Eye (tissue), 1 donor: ENCODE measurements around the gene ATP2C2.
A peak's percentile ranks its signal among the peaks of the same experiment; 100 is the strongest.

Source experiments
- DNase-seq: peaks from one replicate; pipeline ENCODE4 v3.0.0-alpha.2; 2015

ATP2C2 gene

GRCh38 chr16:84479716-84480450 is 111.5 kb downstream of the ATP2C2 start:
- DNase-seq = no peak

DNA sequence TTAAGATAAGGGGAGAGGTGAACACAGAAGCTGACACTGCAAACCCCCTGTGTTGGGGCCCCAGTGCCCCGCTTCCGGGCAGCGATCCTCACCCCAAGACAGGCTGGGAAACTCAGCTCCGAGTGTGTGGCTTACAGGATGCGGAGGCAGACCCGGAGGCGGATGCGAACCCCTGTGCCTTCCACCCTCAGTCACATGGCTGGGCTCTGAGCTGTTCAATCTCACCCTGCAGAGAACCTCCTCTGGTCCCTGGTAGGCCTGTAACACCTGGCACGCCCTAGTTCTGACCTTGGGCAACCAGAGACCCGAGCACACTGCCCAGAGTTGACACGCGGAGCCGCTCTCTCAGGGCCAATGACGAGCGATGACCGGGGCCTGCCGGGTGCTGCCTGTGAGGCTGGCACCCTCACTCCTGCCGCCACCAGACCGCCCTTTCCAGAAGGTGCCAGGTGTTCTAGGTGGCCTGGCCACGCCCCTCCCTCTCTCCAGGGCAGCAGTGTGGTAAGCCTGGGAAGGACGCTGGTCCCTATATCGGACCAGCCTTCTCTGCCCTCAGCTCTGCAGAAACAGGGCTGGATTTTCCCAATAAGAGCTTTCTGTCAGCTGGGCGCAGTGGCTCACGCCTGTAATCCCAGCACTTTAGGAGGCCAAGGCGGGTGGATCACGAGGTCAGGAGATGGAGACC is 112.9 kb downstream of the ATP2C2 start:
- DNase-seq = no peak

- DNase-seq = no peak
These were observed 113.9 kb downstream of the ATP2C2 start for GRCh38 chr16:84482001-84482891.

GRCh38 chr16:84482951-84483881 is 114.9 kb downstream of the ATP2C2 start:
- DNase-seq = no peak

DNA sequence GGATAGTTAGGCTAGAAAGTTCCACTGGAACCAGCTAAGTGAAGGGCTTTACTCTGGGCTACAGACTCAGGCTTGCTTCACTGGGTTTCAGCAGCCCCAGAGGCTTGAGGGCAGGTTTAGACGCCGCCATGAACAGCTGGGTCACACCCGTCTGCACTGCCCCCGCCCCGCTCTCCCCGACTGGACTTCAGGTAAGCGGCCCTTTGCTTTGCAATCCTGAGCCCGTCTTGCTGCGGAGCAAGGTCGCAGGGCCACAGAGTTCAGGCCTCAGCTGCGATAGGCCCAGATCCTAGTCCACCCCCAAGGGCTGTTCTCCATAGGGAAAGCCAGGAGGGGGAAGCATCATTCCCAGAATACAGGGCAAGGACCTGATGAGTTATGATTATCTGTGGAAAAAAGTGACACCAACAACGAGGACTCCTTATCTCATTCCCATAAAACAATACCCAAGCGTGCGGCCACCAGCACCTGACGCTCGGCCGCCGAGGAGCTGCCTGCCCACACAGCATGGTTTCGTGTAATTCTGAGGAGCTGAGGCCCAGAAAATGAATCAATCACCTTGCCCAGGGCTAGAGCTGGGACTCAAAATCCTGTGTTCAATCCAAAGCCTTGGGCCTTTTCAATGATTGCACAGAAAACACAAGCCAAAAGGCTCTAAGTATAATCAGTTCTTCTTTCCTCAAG is 115.7 kb downstream of the ATP2C2 start:
- no peak for DNase-seq

- DNase-seq = peak; percentile 86
These were observed 116.4 kb downstream of the ATP2C2 start for GRCh38 chr16:84484579-84485254.

- DNase-seq = no peak
These were observed 117.1 kb downstream of the ATP2C2 start for GRCh38 chr16:84485255-84486010.

DNA sequence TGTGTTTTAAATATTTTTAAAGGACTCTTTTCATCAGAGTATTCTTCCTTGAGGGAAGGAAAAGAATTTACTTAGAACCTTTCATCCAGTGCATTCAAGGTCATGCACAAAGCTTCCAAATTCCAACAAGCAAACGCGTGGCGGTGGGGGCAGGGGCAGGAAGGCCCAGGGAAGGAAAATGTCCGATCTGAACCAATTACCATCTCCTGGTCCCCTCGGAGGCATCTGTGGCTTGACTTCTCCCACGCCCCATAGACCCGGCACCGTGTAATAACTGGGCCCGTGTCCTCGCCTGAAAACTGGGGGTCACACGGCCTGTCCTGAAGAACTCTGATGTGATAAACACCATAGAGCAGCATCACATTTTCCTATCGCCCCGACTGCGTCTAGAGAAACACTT is 117.8 kb downstream of the ATP2C2 start:
- no peak for DNase-seq

DNA sequence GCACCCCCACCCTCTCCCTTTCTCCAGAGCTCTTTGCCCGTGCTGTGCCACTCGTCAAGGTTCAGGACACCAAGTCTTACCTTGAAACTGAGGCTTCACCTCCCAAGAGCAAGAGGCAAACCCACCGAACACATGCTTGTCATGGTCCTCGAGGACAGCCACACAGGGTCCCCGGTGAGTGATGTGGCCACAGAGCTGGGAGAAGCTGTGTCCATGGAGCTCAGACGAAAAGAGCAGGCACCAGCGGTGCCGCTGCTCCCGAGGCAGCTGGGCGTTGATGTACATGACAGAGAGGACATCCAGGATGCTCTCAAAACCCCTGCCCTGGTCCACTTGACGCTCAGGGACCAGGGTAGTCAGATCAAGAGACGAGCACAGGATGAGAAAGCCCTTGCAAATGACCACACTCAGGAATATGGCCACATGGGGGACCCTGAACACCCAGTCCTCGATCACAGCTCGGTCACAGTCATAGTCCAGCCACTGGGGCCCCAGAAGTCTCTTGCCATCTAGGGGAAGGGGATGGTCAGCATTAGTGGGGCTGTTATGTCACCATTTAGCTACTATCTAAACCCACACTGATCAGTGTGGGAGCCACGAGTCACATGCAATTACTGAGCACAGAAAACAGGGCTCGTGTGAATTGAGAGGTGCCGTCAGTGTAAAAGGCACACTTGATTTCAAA is 118.4 kb downstream of the ATP2C2 start:
- no peak for DNase-seq

- DNase-seq = no peak
These were observed 119.0 kb downstream of the ATP2C2 start for GRCh38 chr16:84487358-84487757.

GRCh38 chr16:84489131-84489530 is 120.8 kb downstream of the ATP2C2 start:
- DNase-seq = no peak

DNA sequence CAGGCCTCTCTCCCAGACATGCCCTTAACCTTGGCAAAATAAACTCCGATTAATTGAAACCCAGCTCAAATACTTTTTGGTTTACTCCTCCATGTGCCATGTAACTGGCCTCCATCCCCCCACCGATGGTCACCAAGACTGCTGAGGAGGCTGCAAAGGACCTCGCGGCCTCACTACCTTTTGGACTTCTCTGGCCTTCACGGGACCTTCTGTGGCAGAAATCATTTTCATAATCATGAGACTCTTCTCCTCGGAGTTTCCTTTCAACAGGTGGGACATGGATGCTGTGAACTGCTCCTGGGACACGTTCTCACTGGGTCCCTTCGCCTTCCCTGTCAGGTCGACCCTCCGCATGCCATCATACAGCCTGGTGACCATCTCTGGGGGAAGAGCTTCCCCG is 127.2 kb downstream of the ATP2C2 start:
- no peak for DNase-seq

DNA sequence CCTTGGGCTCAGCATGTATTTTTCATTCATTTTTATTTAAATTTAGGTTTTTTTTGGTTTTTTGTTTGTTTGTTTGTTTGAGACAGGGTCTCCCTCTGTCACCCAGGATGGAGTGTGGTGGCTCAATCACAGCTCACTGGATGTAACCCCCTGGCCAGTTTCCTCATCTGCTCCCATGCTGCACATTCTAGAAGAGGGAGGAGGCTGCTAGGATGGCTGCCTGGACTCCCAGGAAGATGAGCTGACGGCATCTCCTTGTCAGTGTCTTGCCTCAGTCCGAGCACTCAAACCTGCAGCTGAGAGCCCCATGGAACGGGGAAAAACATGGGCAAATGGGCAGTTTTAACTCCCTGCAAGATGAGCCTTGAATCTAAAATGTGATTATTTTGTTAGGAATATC is 128.7 kb downstream of the ATP2C2 start:
- DNase-seq = no peak

DNA sequence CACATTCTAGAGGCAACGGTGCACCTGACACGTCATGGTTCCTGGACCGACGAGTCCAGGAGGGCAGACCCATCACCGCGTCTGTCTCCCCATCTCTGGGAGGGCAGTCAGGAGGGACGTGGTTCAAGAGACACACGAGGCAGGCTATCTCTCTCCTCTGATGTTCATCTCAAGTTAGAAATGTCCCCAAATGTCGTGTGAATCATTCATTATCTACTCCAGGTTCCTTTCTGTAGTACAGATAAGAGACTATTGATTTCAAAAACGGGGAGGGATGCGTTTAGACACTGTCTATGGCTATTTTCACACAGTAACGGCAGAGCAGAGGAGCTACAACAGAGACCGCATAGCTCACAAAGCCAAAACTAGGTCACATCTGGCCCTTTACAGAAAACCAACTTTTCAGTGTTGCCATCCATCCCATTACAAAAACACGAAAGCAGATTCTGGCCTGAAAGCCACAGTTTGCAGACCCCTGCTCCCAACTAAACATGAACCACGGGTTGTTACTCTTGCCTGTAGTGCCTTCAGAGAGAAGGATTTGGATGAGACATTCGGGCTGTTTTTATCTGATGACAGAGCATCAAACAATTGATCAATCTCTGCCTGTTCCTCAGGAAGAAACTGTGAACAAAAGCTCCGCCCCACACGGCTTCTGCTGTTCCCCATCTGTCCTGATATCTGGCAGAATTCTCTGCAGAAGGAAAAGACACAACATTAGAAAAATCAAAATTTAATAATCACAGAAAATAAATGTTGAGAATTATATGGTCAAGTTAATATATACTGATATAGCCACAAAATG is 129.3 kb downstream of the ATP2C2 start:
- DNase-seq = peak; percentile 59

DNA sequence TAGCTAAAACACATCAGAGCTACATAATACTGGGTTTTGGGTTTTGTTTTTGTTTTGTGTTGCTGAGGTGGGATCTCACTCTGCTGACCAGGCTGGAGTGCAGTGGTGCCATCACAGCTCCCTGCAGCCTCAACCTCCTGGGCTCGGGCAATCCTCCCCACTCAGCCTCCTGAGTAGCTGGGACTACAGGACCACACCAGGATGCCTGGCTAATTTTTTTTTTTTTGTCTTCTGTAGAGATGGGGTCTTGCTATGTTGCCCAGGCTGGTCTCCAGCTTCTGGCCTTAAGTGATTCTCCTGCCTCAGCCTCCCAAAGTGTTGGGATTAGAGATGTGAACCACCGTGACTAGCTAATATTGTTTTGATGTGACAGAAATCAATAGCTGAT is 129.9 kb downstream of the ATP2C2 start:
- DNase-seq = no peak

DNA sequence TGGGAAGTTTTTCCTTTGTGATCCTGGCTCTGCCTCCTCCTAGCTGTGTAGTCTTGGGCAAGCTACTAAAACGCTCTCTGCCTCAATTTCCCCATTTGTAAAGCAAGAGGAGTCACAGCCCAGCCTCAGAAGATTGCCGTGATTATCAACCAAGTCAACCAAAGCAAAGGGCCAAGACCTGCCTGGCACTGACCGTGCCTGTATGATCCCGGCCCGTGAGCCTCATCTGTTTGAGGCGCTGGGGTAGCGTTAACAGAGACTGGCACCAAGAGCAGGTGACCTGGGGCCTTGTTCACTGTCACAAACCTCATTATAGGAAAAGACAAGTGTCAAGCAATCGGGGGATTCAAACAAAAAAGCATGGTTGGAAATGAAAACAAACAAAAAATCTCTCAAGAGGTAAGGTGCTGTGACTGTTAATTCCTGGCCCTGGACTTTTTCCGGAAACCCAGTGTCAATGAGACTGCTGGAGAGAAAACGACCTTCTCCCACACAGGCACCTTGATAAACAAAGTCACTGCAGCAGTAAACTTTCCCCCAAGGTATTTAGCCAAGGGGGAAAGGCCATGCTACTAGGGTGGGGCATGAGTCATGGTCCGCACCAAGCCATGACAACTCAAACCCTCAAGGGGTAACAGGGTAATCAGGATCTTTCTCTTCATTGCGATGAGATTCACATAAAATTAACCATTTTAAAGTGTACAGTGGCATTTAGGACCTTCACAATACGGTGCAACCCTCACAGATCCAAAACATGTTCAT is 130.7 kb downstream of the ATP2C2 start:
- DNase-seq = no peak

DNA sequence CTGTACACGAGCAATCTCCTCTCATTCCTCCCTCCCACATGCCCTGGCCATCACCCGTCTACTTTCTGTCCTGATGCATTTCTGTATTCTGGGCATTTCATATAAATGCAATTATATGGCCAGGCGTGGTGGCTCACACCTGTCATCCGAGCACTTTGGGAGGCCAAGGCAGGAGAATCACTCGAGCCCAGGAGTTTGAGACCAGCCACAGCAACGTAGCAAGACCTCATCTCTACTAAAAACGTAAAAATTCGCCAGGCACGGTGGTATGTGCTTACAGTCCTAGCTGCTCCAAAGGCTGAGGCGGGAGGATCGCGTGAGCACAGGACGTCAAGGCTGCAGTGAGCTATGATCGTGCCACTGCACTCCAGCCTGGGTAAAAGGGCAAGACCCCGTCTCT is 131.3 kb downstream of the ATP2C2 start:
- no peak for DNase-seq

DNA sequence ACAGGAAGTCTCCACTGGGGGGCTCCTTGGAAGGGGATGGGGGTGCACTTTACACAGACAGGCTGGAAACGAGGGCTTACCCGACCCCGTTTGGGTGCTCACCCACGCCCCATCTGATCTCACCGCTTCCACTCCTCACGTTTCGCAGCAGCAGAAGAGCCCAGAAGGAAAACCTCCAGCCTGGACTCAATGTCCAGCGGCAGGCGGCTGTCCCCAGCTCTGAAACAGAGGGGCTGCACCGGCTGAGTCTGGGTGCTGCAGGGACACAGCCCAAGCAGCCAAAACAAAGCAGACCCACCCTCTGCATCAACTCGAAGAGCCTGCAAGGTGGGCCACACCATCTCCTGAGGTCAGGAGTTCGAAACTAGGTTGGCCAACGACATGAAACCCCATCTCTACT is 132.2 kb downstream of the ATP2C2 start:
- DNase-seq = no peak
